IMR-90 (cell line): Measurements from ENCODE around the gene LUC7L3.

Experiments used
- CEBPB ChIP-seq: IDR thresholded peaks from 2 replicates; pipeline ENCODE4 v1.6.1; 2012; ENCODE audit warnings: low read depth, low read length, improper control_type of control experiment
- CTCF ChIP-seq: conservative IDR thresholded peaks from 2 replicates; pipeline ENCODE4 v1.5.1; 2012; ENCODE audit warnings: mild to moderate bottlenecking, low read depth, low read length, improper control_type of control experiment
- FOS ChIP-seq: fragments of 150-350 bp; IDR thresholded peaks from 2 replicates; pipeline ENCODE4 v1.6.1; 2016; ENCODE audit warnings: low read depth, low read length
- POLR2A ChIP-seq: IDR thresholded peaks from 2 replicates; pipeline ENCODE4 v1.6.1; 2012; ENCODE audit warnings: mild to moderate bottlenecking, low read depth, low read length

GRCh38 chr17:50764734-50765149 is 45.3 kb downstream of the LUC7L3 start:
- no peak for TF ChIP-seq CTCF
- no peak for TF ChIP-seq POLR2A
- no peak for TF ChIP-seq FOS
- no peak for TF ChIP-seq CEBPB
